GM23248 (cell line): ENCODE data around the gene CCL23.

Experiments
- EZH2 ChIP-seq: fragments of 200-600 bp; sonication (generic); IDR thresholded peaks from 2 replicates; pipeline ENCODE4 v1.6.1; 2018; ENCODE audit warnings: antibody characterized with exemption, mild to moderate bottlenecking; ENCODE audit not compliant: insufficient read depth, poor library complexity, severe bottlenecking
- EZH2phosphoT487 ChIP-seq: fragments of 200-600 bp; sonication (generic); IDR thresholded peaks from 2 replicates; pipeline ENCODE4 v1.6.1; 2018; ENCODE audit warnings: antibody characterized with exemption, moderate library complexity, mild to moderate bottlenecking, low read depth; ENCODE audit not compliant: insufficient read depth

DNA sequence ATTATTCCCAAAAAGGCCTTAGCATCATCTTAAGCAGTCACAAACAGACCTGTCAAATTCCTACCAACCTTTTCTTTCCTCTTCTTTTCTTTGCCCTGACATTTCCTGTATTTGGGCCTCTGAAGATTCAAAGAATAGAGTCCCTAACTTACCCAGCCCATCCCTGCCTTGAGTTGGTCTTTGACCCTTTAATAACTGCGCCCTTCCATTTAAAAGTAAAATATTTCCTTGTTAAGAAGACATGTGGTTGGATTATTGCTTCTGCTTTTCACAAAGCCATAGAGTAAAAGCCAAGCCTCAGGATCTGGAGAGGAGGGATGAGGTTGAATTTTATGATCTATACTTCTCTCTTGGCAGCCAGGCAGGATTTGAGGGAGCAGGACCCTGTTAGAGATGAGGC is 13.2 kb upstream of the CCL23 start:
- TF ChIP-seq EZH2 (no peak), EZH2phosphoT487 (no peak)
